Astrocyte (in vitro differentiated cells and primary cell): ENCODE results near the gene GPN2. TPM values are rescaled to one million over a fixed set of nuclear protein-coding genes. Genes with fewer than 3 reads are reported as not detected.
"Not testable (repeated sequence)": the region's sequence is repeated elsewhere in the genome, so short reads cannot be mapped to it uniquely, and the experiment has no call there.

Experiments used
- DNase-seq: peaks from one replicate; pipeline ENCODE4 v3.0.0-alpha.2; 2010; ENCODE audit warnings: low read depth
- FAIRE-seq: peaks from 2 replicates; lab custom pipeline; 2011; peaks lifted over from hg19 to GRCh38; lab: Jason Lieb, UNC
- H2AFZ ChIP-seq: 2 replicates; pipeline ENCODE4 v1.6.0; 2012; ENCODE audit warnings: low read depth, low read length, inconsistent platforms
- H3K27ac ChIP-seq: 2 replicates; pipeline ENCODE4 v1.5.1; 2011; ENCODE audit warnings: low read depth, low read length, inconsistent platforms
- H3K27me3 ChIP-seq: 2 replicates; pipeline ENCODE4 v1.6.0; 2011; ENCODE audit warnings: low read length, inconsistent platforms; ENCODE audit not compliant: insufficient read depth
- H3K36me3 ChIP-seq: 2 replicates; pipeline ENCODE4 v1.5.1; 2011; ENCODE audit warnings: low read length, inconsistent platforms; ENCODE audit not compliant: insufficient read depth
- H3K4me1 ChIP-seq: 2 replicates; pipeline ENCODE4 v1.5.1; 2011; ENCODE audit warnings: low read length, inconsistent platforms; ENCODE audit not compliant: insufficient read depth
- H3K4me2 ChIP-seq: 2 replicates; pipeline ENCODE4 v1.6.0; 2012; ENCODE audit warnings: low read length, inconsistent platforms
- H3K4me3 ChIP-seq: 2 replicates; pipeline ENCODE4 v1.5.1; 2011; ENCODE audit warnings: low read depth, mild to moderate bottlenecking, low read length, inconsistent platforms; ENCODE audit not compliant: insufficient read depth
- H3K79me2 ChIP-seq: 2 replicates; pipeline ENCODE4 v1.6.0; 2012; ENCODE audit warnings: mild to moderate bottlenecking, low read length, inconsistent platforms; ENCODE audit not compliant: insufficient read depth
- H3K9ac ChIP-seq: 2 replicates; pipeline ENCODE4 v1.6.0; 2012; ENCODE audit warnings: mild to moderate bottlenecking, low read length, inconsistent platforms
- H3K9me3 ChIP-seq: 2 replicates; pipeline ENCODE4 v1.5.1; 2012; ENCODE audit warnings: low read depth, mild to moderate bottlenecking, low read length, inconsistent platforms; ENCODE audit not compliant: insufficient read depth
- H4K20me1 ChIP-seq: 2 replicates; pipeline ENCODE4 v1.6.0; 2012; ENCODE audit warnings: low read length, inconsistent platforms; ENCODE audit not compliant: insufficient read depth
- H3K27ac Mint-ChIP-seq: one replicate; pipeline ENCODE4 v1.8.0; 2021; ENCODE audit warnings: mild to moderate bottlenecking, mixed read lengths; ENCODE audit not compliant: unreplicated experiment
- H3K27me3 Mint-ChIP-seq: one replicate; pipeline ENCODE4 v1.8.0; 2021; ENCODE audit warnings: low read depth, mixed read lengths; ENCODE audit not compliant: unreplicated experiment
- H3K36me3 Mint-ChIP-seq: one replicate; pipeline ENCODE4 v1.8.0; 2021; ENCODE audit warnings: low read depth, mixed read lengths; ENCODE audit not compliant: unreplicated experiment
- H3K4me1 Mint-ChIP-seq: one replicate; pipeline ENCODE4 v1.8.0; 2021; ENCODE audit warnings: low read depth, mixed read lengths; ENCODE audit not compliant: unreplicated experiment
- H3K4me3 Mint-ChIP-seq: one replicate; pipeline ENCODE4 v1.8.0; 2021; ENCODE audit warnings: mild to moderate bottlenecking, moderate library complexity, mixed read lengths; ENCODE audit not compliant: unreplicated experiment
- H3K9me3 Mint-ChIP-seq: one replicate; pipeline ENCODE4 v1.8.0; 2021; ENCODE audit warnings: mild to moderate bottlenecking, mixed read lengths; ENCODE audit not compliant: unreplicated experiment
- CTCF ChIP-seq: IDR thresholded peaks from 2 replicates; pipeline ENCODE4 v1.5.1; 2011; ENCODE audit warnings: low read depth, mild to moderate bottlenecking, inconsistent platforms, low read length, moderate library complexity; ENCODE audit not compliant: insufficient read depth
- EZH2 ChIP-seq: IDR thresholded peaks from 2 replicates; pipeline ENCODE4 v1.6.1; 2012; ENCODE audit warnings: mild to moderate bottlenecking, low read length, inconsistent platforms; ENCODE audit not compliant: insufficient read depth
- total RNA-seq: library from RNA; stranded (reverse); gene quantifications from 2 replicates; pipeline ENCODE4 v1.2.1, GENCODE V29; 2021

The GPN2 gene
- total RNA-seq, 1 donor from 2014 or later = 24.5 TPM

GRCh38 chr1:26887125-26887524 lies 3.0 kb downstream of the GPN2 start:
- peak; percentile 18 for DNase-seq
- H2AFZ ChIP-seq = no peak overlapping the region
- Mint-ChIP-seq H3K27ac (peak overlapping the region; percentile 62), H3K4me1 (peaks cover 12% of the 10 kb centered on the region), H3K9me3 (no peaks in the 10 kb centered on the region), H3K27me3 (no peaks in the 10 kb centered on the region), H3K36me3 (peaks cover 20% of the 10 kb centered on the region), H3K4me3 (peak overlapping the region; percentile 72)
- no peak overlapping the region for H3K9ac ChIP-seq
- H3K4me2 ChIP-seq = no peak overlapping the region
- FAIRE-seq = no peak
- H3K9me3 ChIP-seq = no peaks in the 10 kb centered on the region
- H3K27me3 ChIP-seq = no peaks in the 10 kb centered on the region
- peak; percentile 54 for TF ChIP-seq CTCF
- no peak for TF ChIP-seq EZH2
- no peak overlapping the region for H3K4me3 ChIP-seq
- H3K36me3 ChIP-seq = peaks cover 52% of the 10 kb centered on the region
- peaks cover 16% of the 10 kb centered on the region for H3K4me1 ChIP-seq
- peaks cover 39% of the 10 kb centered on the region for H3K79me2 ChIP-seq
- H3K27ac ChIP-seq = no peak overlapping the region
- H4K20me1 ChIP-seq = peaks cover 56% of the 10 kb centered on the region

GRCh38 chr1:26882696-26883463 lies 7.2 kb downstream of the GPN2 start:
- Mint-ChIP-seq H3K4me1 (peaks cover 2% of the 10 kb centered on the region), H3K9me3 (no peaks in the 10 kb centered on the region), H3K4me3 (peak overlapping the region; percentile 4), H3K27me3 (no peaks in the 10 kb centered on the region), H3K27ac (no peak overlapping the region), H3K36me3 (peaks cover 17% of the 10 kb centered on the region)
- no peak overlapping the region for H3K4me2 ChIP-seq
- no peak overlapping the region for H3K4me3 ChIP-seq
- no peak overlapping the region for H3K27ac ChIP-seq
- TF ChIP-seq CTCF = no peak
- no peak for TF ChIP-seq EZH2
- peaks cover 18% of the 10 kb centered on the region for H3K79me2 ChIP-seq
- peaks cover 56% of the 10 kb centered on the region for H4K20me1 ChIP-seq
- FAIRE-seq (no peak), DNase-seq (no peak)
- no peaks in the 10 kb centered on the region for H3K4me1 ChIP-seq
- H3K9ac ChIP-seq = no peak overlapping the region
- H3K27me3 ChIP-seq = no peaks in the 10 kb centered on the region
- no peaks in the 10 kb centered on the region for H3K9me3 ChIP-seq
- H3K36me3 ChIP-seq = peaks cover 51% of the 10 kb centered on the region
- H2AFZ ChIP-seq = no peak overlapping the region

GRCh38 chr1:26881611-26882010 lies 8.5 kb downstream of the GPN2 start:
- H3K36me3 ChIP-seq = peaks cover 56% of the 10 kb centered on the region
- not testable (repeated sequence) for H3K4me3 Mint-ChIP-seq, H3K27ac ChIP-seq, H3K4me1 ChIP-seq, H3K27me3 Mint-ChIP-seq, FAIRE-seq, H3K4me2 ChIP-seq, H3K9me3 Mint-ChIP-seq, H3K27me3 ChIP-seq, H3K9ac ChIP-seq, DNase-seq, H2AFZ ChIP-seq, H3K4me3 ChIP-seq, H3K9me3 ChIP-seq, H3K4me1 Mint-ChIP-seq, H3K27ac Mint-ChIP-seq
- H4K20me1 ChIP-seq = peaks cover 49% of the 10 kb centered on the region
- H3K36me3 Mint-ChIP-seq = peaks cover 12% of the 10 kb centered on the region
- H3K79me2 ChIP-seq = peaks cover 18% of the 10 kb centered on the region
